Neuron (in vitro differentiated cells): ENCODE data around the gene B3GALT5.

Source experiments
- H2AFZ ChIP-seq: one replicate; pipeline ENCODE4 v1.6.1; 2013; ENCODE audit warnings: low read depth, mild to moderate bottlenecking, inconsistent platforms, low read length, moderate library complexity
- H3K27me3 ChIP-seq: one replicate; pipeline ENCODE4 v1.6.1; 2013; ENCODE audit warnings: low read length; ENCODE audit not compliant: insufficient read depth
- H3K36me3 ChIP-seq: one replicate; pipeline ENCODE4 v1.6.1; 2013; ENCODE audit warnings: low read length; ENCODE audit not compliant: insufficient read depth
- H3K4me1 ChIP-seq: one replicate; pipeline ENCODE4 v1.6.1; 2013; ENCODE audit warnings: low read length; ENCODE audit not compliant: insufficient read depth
- H3K4me3 ChIP-seq: 2 replicates; pipeline ENCODE4 v1.5.1; 2013; ENCODE audit warnings: mild to moderate bottlenecking, low read length, moderate library complexity
- H3K9me3 ChIP-seq: one replicate; pipeline ENCODE4 v1.6.1; 2013; ENCODE audit warnings: low read length

Gene B3GALT5

GRCh38 chr21:39640754-39641153 is 28.0 kb downstream of the B3GALT5 start:
- no peaks in the 10 kb centered on the region for H3K27me3 ChIP-seq
- H3K4me1 ChIP-seq: peaks cover 4% of the 10 kb centered on the region

GRCh38 chr21:39641827-39642450 is 29.2 kb downstream of the B3GALT5 start:
- no peaks in the 10 kb centered on the region for H3K27me3 ChIP-seq
- H2AFZ ChIP-seq: no peak overlapping the region
- H3K36me3 ChIP-seq: no peaks in the 10 kb centered on the region
- H3K4me3 ChIP-seq: no peak overlapping the region
- H3K4me1 ChIP-seq: peaks cover 4% of the 10 kb centered on the region
- H3K9me3 ChIP-seq: no peaks in the 10 kb centered on the region

More at GRCh38 chr21:39640754-39641153, 28.0 kb downstream of the B3GALT5 start:
- Histone ChIP-seq H3K4me3 (no peak overlapping the region), H2AFZ (no peak overlapping the region), H3K36me3 (no peaks in the 10 kb centered on the region), H3K9me3 (no peaks in the 10 kb centered on the region)

GRCh38 chr21:39644062-39644560 is 31.4 kb downstream of the B3GALT5 start:
- Histone ChIP-seq H3K27me3 (no peaks in the 10 kb centered on the region), H3K36me3 (no peaks in the 10 kb centered on the region), H3K4me3 (no peak overlapping the region), H3K9me3 (no peaks in the 10 kb centered on the region), H3K4me1 (peaks cover 4% of the 10 kb centered on the region), H2AFZ (no peak overlapping the region)

GRCh38 chr21:39645331-39645730 is 32.6 kb downstream of the B3GALT5 start:
- no peaks in the 10 kb centered on the region for H3K27me3 ChIP-seq
- H3K4me1 ChIP-seq: peaks cover 4% of the 10 kb centered on the region
- H2AFZ ChIP-seq: no peak overlapping the region
- no peaks in the 10 kb centered on the region for H3K36me3 ChIP-seq
- no peak overlapping the region for H3K4me3 ChIP-seq
- no peaks in the 10 kb centered on the region for H3K9me3 ChIP-seq

- Histone ChIP-seq H3K9me3 (peaks cover 3% of the 10 kb centered on the region), H2AFZ (no peak overlapping the region), H3K36me3 (no peaks in the 10 kb centered on the region), H3K4me1 (peaks cover 4% of the 10 kb centered on the region), H3K27me3 (no peaks in the 10 kb centered on the region), H3K4me3 (no peak overlapping the region)
Observed at GRCh38 chr21:39647476-39647875, 34.7 kb downstream of the B3GALT5 start.

GRCh38 chr21:39648879-39649278 is 36.1 kb downstream of the B3GALT5 start:
- H3K27me3 ChIP-seq: no peaks in the 10 kb centered on the region
- H3K4me3 ChIP-seq: no peak overlapping the region
- H3K9me3 ChIP-seq: peaks cover 6% of the 10 kb centered on the region
- H2AFZ ChIP-seq: no peak overlapping the region
- no peaks in the 10 kb centered on the region for H3K4me1 ChIP-seq
- no peaks in the 10 kb centered on the region for H3K36me3 ChIP-seq

- Histone ChIP-seq H2AFZ (no peak overlapping the region), H3K4me3 (no peak overlapping the region), H3K4me1 (no peaks in the 10 kb centered on the region), H3K36me3 (no peaks in the 10 kb centered on the region), H3K9me3 (peaks cover 6% of the 10 kb centered on the region), H3K27me3 (no peaks in the 10 kb centered on the region)
Observed at GRCh38 chr21:39649526-39649925, 36.8 kb downstream of the B3GALT5 start.

- Histone ChIP-seq H3K9me3 (peaks cover 6% of the 10 kb centered on the region), H3K36me3 (no peaks in the 10 kb centered on the region)
Observed at GRCh38 chr21:39650306-39650705, 37.6 kb downstream of the B3GALT5 start.

GRCh38 chr21:39650801-39651200 is 38.1 kb downstream of the B3GALT5 start:
- Histone ChIP-seq H3K9me3 (peaks cover 6% of the 10 kb centered on the region), H2AFZ (no peak overlapping the region), H3K4me3 (no peak overlapping the region), H3K4me1 (no peaks in the 10 kb centered on the region), H3K36me3 (no peaks in the 10 kb centered on the region), H3K27me3 (no peaks in the 10 kb centered on the region)

More at GRCh38 chr21:39650306-39650705, 37.6 kb downstream of the B3GALT5 start:
- H3K27me3 ChIP-seq: no peaks in the 10 kb centered on the region
- no peaks in the 10 kb centered on the region for H3K4me1 ChIP-seq
- H3K4me3 ChIP-seq: no peak overlapping the region
- no peak overlapping the region for H2AFZ ChIP-seq

GRCh38 chr21:39651206-39651605 is 38.5 kb downstream of the B3GALT5 start:
- Histone ChIP-seq H3K27me3 (no peaks in the 10 kb centered on the region), H3K4me3 (no peak overlapping the region), H3K36me3 (no peaks in the 10 kb centered on the region), H3K4me1 (no peaks in the 10 kb centered on the region), H3K9me3 (peaks cover 6% of the 10 kb centered on the region), H2AFZ (no peak overlapping the region)

- H3K4me3 ChIP-seq: no peak overlapping the region
- no peaks in the 10 kb centered on the region for H3K27me3 ChIP-seq
- H2AFZ ChIP-seq: no peak overlapping the region
- H3K9me3 ChIP-seq: peaks cover 6% of the 10 kb centered on the region
- H3K4me1 ChIP-seq: no peaks in the 10 kb centered on the region
- H3K36me3 ChIP-seq: no peaks in the 10 kb centered on the region
Observed at GRCh38 chr21:39654951-39655350, 42.2 kb downstream of the B3GALT5 start.

GRCh38 chr21:39655589-39655988 is 42.8 kb downstream of the B3GALT5 start:
- H3K9me3 ChIP-seq: peaks cover 6% of the 10 kb centered on the region
- H3K27me3 ChIP-seq: no peaks in the 10 kb centered on the region
- H3K36me3 ChIP-seq: no peaks in the 10 kb centered on the region
- no peak overlapping the region for H2AFZ ChIP-seq
- no peak overlapping the region for H3K4me3 ChIP-seq
- no peaks in the 10 kb centered on the region for H3K4me1 ChIP-seq

- no peak overlapping the region for H3K4me3 ChIP-seq
- H3K27me3 ChIP-seq: no peaks in the 10 kb centered on the region
- no peaks in the 10 kb centered on the region for H3K36me3 ChIP-seq
- no peaks in the 10 kb centered on the region for H3K4me1 ChIP-seq
- no peak overlapping the region for H2AFZ ChIP-seq
- peaks cover 6% of the 10 kb centered on the region for H3K9me3 ChIP-seq
Observed at GRCh38 chr21:39656209-39656608, 43.5 kb downstream of the B3GALT5 start.
